ENCODE measurements around the gene COBL. TPM values are rescaled to one million over a fixed set of nuclear protein-coding genes. Genes with fewer than 3 reads are reported as not detected.

The COBL gene
- total RNA-seq, 1 experiment from 2014 or later: 52.3 TPM

- H3K4me3 Mint-ChIP-seq: no peak overlapping the region
- H3T11ph ChIP-seq (ENCODE audit: low read length): no peak overlapping the region
Measured at GRCh38 chr7:51318886-51319579, 2.4 kb upstream of the COBL start.

More at GRCh38 chr7:51318886-51319579, 2.4 kb upstream of the COBL start:
- no peak overlapping the region for H3K56ac ChIP-seq (ENCODE audit: insufficient read length, low read depth, low read length)
- H4K20me1 ChIP-seq (ENCODE audit: control insufficient read depth, insufficient read depth, insufficient read length): no peaks in the 10 kb centered on the region
- H4K8ac ChIP-seq (replicated peaks; ENCODE audit: insufficient read length, low read depth, low read length): no peak overlapping the region
- H3K4me2 ChIP-seq (ENCODE audit: insufficient read depth, insufficient read length, low read length): no peak overlapping the region
- H2AK5ac ChIP-seq (ENCODE audit: insufficient read length, low read length): no peak overlapping the region
- peaks cover 21% of the 10 kb centered on the region for H3K27me3 Mint-ChIP-seq (ENCODE audit: low read depth)
- H2BK5ac ChIP-seq (ENCODE audit: insufficient read length, low read length): no peak overlapping the region
- H3K9me3 ChIP-seq (ENCODE audit: control insufficient read depth, low read depth, low read length): no peaks in the 10 kb centered on the region
- TF ChIP-seq, protein P1, sequence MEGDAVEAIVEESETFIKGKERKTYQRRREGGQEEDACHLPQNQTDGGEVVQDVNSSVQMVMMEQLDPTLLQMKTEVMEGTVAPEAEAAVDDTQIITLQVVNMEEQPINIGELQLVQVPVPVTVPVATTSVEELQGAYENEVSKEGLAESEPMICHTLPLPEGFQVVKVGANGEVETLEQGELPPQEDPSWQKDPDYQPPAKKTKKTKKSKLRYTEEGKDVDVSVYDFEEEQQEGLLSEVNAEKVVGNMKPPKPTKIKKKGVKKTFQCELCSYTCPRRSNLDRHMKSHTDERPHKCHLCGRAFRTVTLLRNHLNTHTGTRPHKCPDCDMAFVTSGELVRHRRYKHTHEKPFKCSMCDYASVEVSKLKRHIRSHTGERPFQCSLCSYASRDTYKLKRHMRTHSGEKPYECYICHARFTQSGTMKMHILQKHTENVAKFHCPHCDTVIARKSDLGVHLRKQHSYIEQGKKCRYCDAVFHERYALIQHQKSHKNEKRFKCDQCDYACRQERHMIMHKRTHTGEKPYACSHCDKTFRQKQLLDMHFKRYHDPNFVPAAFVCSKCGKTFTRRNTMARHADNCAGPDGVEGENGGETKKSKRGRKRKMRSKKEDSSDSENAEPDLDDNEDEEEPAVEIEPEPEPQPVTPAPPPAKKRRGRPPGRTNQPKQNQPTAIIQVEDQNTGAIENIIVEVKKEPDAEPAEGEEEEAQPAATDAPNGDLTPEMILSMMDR (conservative IDR thresholded peaks at IDR 0.05): no peak
- H3K4me1 Mint-ChIP-seq: peaks cover 56 to 58% of the 10 kb centered on the region in 2 experiments
- peaks cover 3% of the 10 kb centered on the region; the same call in 1 of the 2 replicates for H3K27me3 ChIP-seq (ENCODE audit: insufficient read depth, low read length)
- H3K27ac ChIP-seq (ENCODE audit: insufficient read length, low read depth, low read length): no peak overlapping the region
- WGBS (ENCODE audit: extremely low coverage, insufficient read length, low lambda C conversion rate): no CpG with 5 or more reads among the region's 6 CpGs
- peaks cover 16% of the 10 kb centered on the region for H3K23me2 ChIP-seq (ENCODE audit: insufficient read length, low read depth, low read length, poor library complexity, severe bottlenecking)
- H3K4ac ChIP-seq (ENCODE audit: low read depth, low read length): no peak overlapping the region
- no peaks in the 10 kb centered on the region; a peak in 1 of 5 replicates for H3K9me3 Mint-ChIP-seq
- H2BK120ac ChIP-seq (ENCODE audit: low read depth, low read length, poor library complexity, severe bottlenecking): no peak overlapping the region
- no peak overlapping the region for H3K9ac ChIP-seq (ENCODE audit: extremely low read depth, insufficient read length, low read length)
- no peak overlapping the region for H3K14ac ChIP-seq (ENCODE audit: insufficient read depth, low read length)
- H3K79me1 ChIP-seq (ENCODE audit: insufficient read depth, low read depth, low read length, poor library complexity, severe bottlenecking): no peaks in the 10 kb centered on the region
- no peaks in the 10 kb centered on the region for H3K36me3 Mint-ChIP-seq (ENCODE audit: insufficient read depth in 1 of 3, low read depth in 3 of 3)
- H4K91ac ChIP-seq (ENCODE audit: insufficient read length, low read depth, low read length): no peak overlapping the region
- H3K79me2 ChIP-seq (ENCODE audit: insufficient read depth, low read length): no peaks in the 10 kb centered on the region; the same call in 1 of the 2 replicates
- DNase-seq: no peak
- H3K18ac ChIP-seq (ENCODE audit: insufficient read length, low read depth, low read length): no peak overlapping the region
- no peak overlapping the region for H2AFZ ChIP-seq (ENCODE audit: low read length)
- peak overlapping the region in 1 of 3 experiments; percentile 18; a peak in 1 of 7 replicates for H3K27ac Mint-ChIP-seq
- no peak overlapping the region for H2BK20ac ChIP-seq (ENCODE audit: low read depth, low read length, poor library complexity, severe bottlenecking)
- H3K4me1 ChIP-seq (ENCODE audit: insufficient read depth, low read length): peaks cover 8% of the 10 kb centered on the region; the same call in 1 of the 2 replicates
- H3K23ac ChIP-seq (ENCODE audit: insufficient read length, low read depth, low read length): no peak overlapping the region
- H2BK15ac ChIP-seq (ENCODE audit: low read depth, low read length): no peak overlapping the region
- H2BK12ac ChIP-seq (ENCODE audit: insufficient read length, low read depth, low read length): peak overlapping the region; percentile 67
- H4K5ac ChIP-seq (ENCODE audit: insufficient read length, low read depth, low read length): no peak overlapping the region

Measured in H9 (cell line).